Fibroblast of skin of left quadriceps (primary cell): ENCODE results near the gene EXOC6B.

ENCODE experiments used
- DNase-seq, 2 experiments: peaks; one replicate each; pipeline ENCODE4 v3.0.0-alpha.2; 2013; ENCODE audit warnings: low read depth in 2 of 2

Gene EXOC6B

GRCh38 chr2:72825257-72826155 is at the start of gene EXOC6B:
EXOC6B (minus strand) TSS chr2:72826033.
- peak; percentile 71 to 74 for DNase-seq

GRCh38 chr2:72871880-72872279 is 46.0 kb upstream of the EXOC6B start:
- DNase-seq, result no peak

- no peak for DNase-seq
Measured at GRCh38 chr2:72871060-72871459, 45.2 kb upstream of the EXOC6B start.

- no peak for DNase-seq
Measured at GRCh38 chr2:72864500-72864899, 38.7 kb upstream of the EXOC6B start.

- DNase-seq, result no peak
Measured at GRCh38 chr2:72863046-72863445, 37.2 kb upstream of the EXOC6B start.

GRCh38 chr2:72862239-72862988 is 36.6 kb upstream of the EXOC6B start:
- peak; percentile 56 to 62 for DNase-seq

GRCh38 chr2:72859831-72860262 is 34.0 kb upstream of the EXOC6B start:
- DNase-seq, result no peak

- DNase-seq, result no peak
Measured at GRCh38 chr2:72851333-72851732, 25.5 kb upstream of the EXOC6B start.

GRCh38 chr2:72849138-72849462 is 23.3 kb upstream of the EXOC6B start:
- DNase-seq, result no peak

GRCh38 chr2:72848436-72849137 is 22.8 kb upstream of the EXOC6B start:
- no peak for DNase-seq

GRCh38 chr2:72847534-72848315 is 21.9 kb upstream of the EXOC6B start:
- DNase-seq, result no peak

GRCh38 chr2:72846171-72847095 is 20.6 kb upstream of the EXOC6B start:
- no peak for DNase-seq

GRCh38 chr2:72843301-72843700 is 17.5 kb upstream of the EXOC6B start:
- no peak for DNase-seq

GRCh38 chr2:72841462-72842125 is 15.8 kb upstream of the EXOC6B start:
- DNase-seq, result no peak

GRCh38 chr2:72840066-72840465 is 14.2 kb upstream of the EXOC6B start:
- DNase-seq, result no peak

GRCh38 chr2:72837171-72837570 is 11.3 kb upstream of the EXOC6B start:
- DNase-seq, result no peak

GRCh38 chr2:72835403-72835802 is 9.6 kb upstream of the EXOC6B start:
- no peak for DNase-seq

GRCh38 chr2:72834596-72834995 is 8.8 kb upstream of the EXOC6B start:
- DNase-seq, result no peak

- DNase-seq, result no peak
Measured at GRCh38 chr2:72833084-72833714, 7.4 kb upstream of the EXOC6B start.
